C4-2B (cell line): Measurements from ENCODE around the gene CRIP1.

Experiments
- CTCF ChIP-seq: fragments of 450-650 bp; conservative IDR thresholded peaks from 2 replicates; pipeline ENCODE4 v1.5.1; 2017; ENCODE audit warnings: mild to moderate bottlenecking
- ZFX ChIP-seq: fragments of 450-650 bp; IDR thresholded peaks from 2 replicates; pipeline ENCODE4 v1.6.1; 2017

- TF ChIP-seq CTCF (no peak), ZFX (no peak)
These were observed 49.4 kb downstream of the CRIP1 start for GRCh38 chr14:105536051-105536450.
